Endothelial cell of umbilical vein (primary cell): ENCODE measurements around the gene SYTL3. TPM values are rescaled to one million over a fixed set of nuclear protein-coding genes. Genes with fewer than 3 reads are reported as not detected.
A peak's percentile ranks its signal among the peaks of the same experiment; 100 is the strongest.
"Not testable (repeated sequence)": the region's sequence is repeated elsewhere in the genome, so short reads cannot be mapped to it uniquely, and the experiment has no call there.

ENCODE experiments used
- BruUV-seq: library from RNA; stranded (reverse); fragments of 400-500 nt; replicated peaks from 2 replicates; lab custom pipeline; 2021; lab: Mats Ljungman, UMichigan
- CTCF ChIA-PET: fragments of 300-600, 350-600 bp; sonication (Branson Sonifier 250); formaldehyde crosslinking; loops from one replicate; lab custom pipeline; 2021; ENCODE audit warnings: antibody characterized with exemption, inconsistent platforms; lab: Charles Lee
- POLR2A ChIA-PET: fragments of 300-600, 350-600 bp; sonication (Branson Sonifier 250); formaldehyde crosslinking; loops from one replicate; lab custom pipeline; 2021; ENCODE audit warnings: antibody characterized with exemption, inconsistent platforms; lab: Charles Lee
- DNase-seq: peaks from one replicate; pipeline ENCODE4 v3.0.0-alpha.2; 2011; ENCODE audit warnings: low read depth, low spot score
- FAIRE-seq: peaks from 2 replicates; lab custom pipeline; 2011; peaks lifted over from hg19 to GRCh38; lab: Jason Lieb, UNC
- H2AFZ ChIP-seq: 2 replicates; pipeline ENCODE4 v1.6.0; 2012; ENCODE audit warnings: low read depth, low read length, control low read depth, inconsistent platforms
- H3K27ac ChIP-seq: 2 replicates; pipeline ENCODE4 v1.5.1; 2011; ENCODE audit warnings: low read depth, mild to moderate bottlenecking, control low read depth, low read length, moderate library complexity; ENCODE audit not compliant: insufficient read depth
- H3K27me3 ChIP-seq, 2 experiments: 2 replicates each; pipeline versions ENCODE4 v1.6.0 to v1.6.1; 2011; ENCODE audit warnings: low read length in 2 of 2, mixed read lengths in 1 of 2; ENCODE audit not compliant: control insufficient read depth in 2 of 2, insufficient read depth in 2 of 2
- H3K36me3 ChIP-seq, 2 experiments: 2 replicates in 1 of 2; 3 replicates in 1 of 2; pipeline ENCODE4 v1.5.1; 2011; ENCODE audit warnings: low read length in 2 of 2, mild to moderate bottlenecking in 1 of 2, moderate library complexity in 1 of 2; ENCODE audit not compliant: control insufficient read depth in 2 of 2, insufficient read depth in 2 of 2; ENCODE audit errors: extremely low read depth in 1 of 2
- H3K4me1 ChIP-seq: 3 replicates; pipeline ENCODE4 v1.5.1; 2011; ENCODE audit warnings: mild to moderate bottlenecking, low read length; ENCODE audit not compliant: control insufficient read depth, insufficient read depth; ENCODE audit errors: extremely low read depth
- H3K4me2 ChIP-seq: 2 replicates; pipeline ENCODE4 v1.6.1; 2011; ENCODE audit warnings: low read length, control low read depth, mixed read lengths; ENCODE audit not compliant: insufficient read depth
- H3K4me3 ChIP-seq, 3 experiments: fragments of 200-600 bp in 1 of 3; sonication (generic), shearing (Covaris generic) in 1 of 3; replicated peaks in 1 of 3; 2 replicates each; pipeline ENCODE4 v1.5.1; 2011 to 2016; ENCODE audit warnings: control low read depth in 3 of 3, low read length in 3 of 3, mild to moderate bottlenecking in 2 of 3, inconsistent platforms in 1 of 3, low read depth in 1 of 3, moderate library complexity in 1 of 3; ENCODE audit not compliant: insufficient read depth in 1 of 3
- H3K79me2 ChIP-seq: 2 replicates; pipeline ENCODE4 v1.6.0; 2012; ENCODE audit warnings: low read length, inconsistent platforms; ENCODE audit not compliant: control insufficient read depth, insufficient read depth
- H3K9ac ChIP-seq: replicated peaks from 2 replicates; pipeline ENCODE3; 2011; ENCODE audit warnings: low read length, control low read depth; ENCODE audit not compliant: insufficient read depth; ENCODE audit errors: extremely low read depth
- H3K9me1 ChIP-seq: replicated peaks from 3 replicates; pipeline ENCODE4 v1.6.0; 2011; ENCODE audit warnings: mild to moderate bottlenecking, low read length; ENCODE audit not compliant: control insufficient read depth, insufficient read depth; ENCODE audit errors: extremely low read depth
- H3K9me3 ChIP-seq: replicated peaks from 2 replicates; pipeline ENCODE4 v1.5.1; 2012; ENCODE audit warnings: low read length, inconsistent platforms; ENCODE audit not compliant: control insufficient read depth, insufficient read depth
- H4K20me1 ChIP-seq: replicated peaks from 2 replicates; pipeline ENCODE3; 2011; ENCODE audit warnings: mild to moderate bottlenecking, low read length; ENCODE audit not compliant: control insufficient read depth, insufficient read depth; ENCODE audit errors: extremely low read depth
- CTCF ChIP-seq, 2 donors: IDR thresholded peaks; 1 replicate in 1 of 2; 2 replicates in 1 of 2; pipeline ENCODE4 v1.5.1; 2011; ENCODE audit warnings: low read length in 2 of 2, mild to moderate bottlenecking in 2 of 2, moderate library complexity in 2 of 2, control low read depth in 1 of 2, inconsistent platforms in 1 of 2, low read depth in 1 of 2; ENCODE audit not compliant: insufficient read depth in 1 of 2; ENCODE audit errors: extremely low read depth in 1 of 2
- GATA2 ChIP-seq: IDR thresholded peaks from 2 replicates; pipeline ENCODE4 v1.7.0; 2011; ENCODE audit warnings: low read depth, mild to moderate bottlenecking, moderate library complexity, mixed read lengths, low read length; ENCODE audit not compliant: insufficient read length, insufficient read depth
- MAX ChIP-seq: IDR thresholded peaks from 2 replicates; pipeline ENCODE4 v1.6.1; 2011; ENCODE audit not compliant: insufficient read depth, insufficient read length
- MYC ChIP-seq: IDR thresholded peaks from one replicate; pipeline ENCODE4 v1.6.1; 2011; ENCODE audit warnings: mild to moderate bottlenecking, low read depth, low read length
- POLR2A ChIP-seq: IDR thresholded peaks from 2 replicates; pipeline ENCODE4 v1.6.1; 2012; ENCODE audit warnings: low read depth, mild to moderate bottlenecking, control low read depth, low read length
- POLR2AphosphoS5 ChIP-seq: IDR thresholded peaks from 2 replicates; pipeline ENCODE4 v1.6.1; 2012; ENCODE audit warnings: low read depth, mild to moderate bottlenecking, control low read depth, low read length, moderate library complexity; ENCODE audit not compliant: insufficient read depth
- dilution Hi-C: fragments of 300-500 bp; cut with MboI; formaldehyde crosslinking; loops from one replicate; pipeline ENCODE4 v1.15.0; 2019; ENCODE audit warnings: low sequenced_read_pairs; ENCODE audit not compliant: extremely low pct_ligation_motif_present
- intact Hi-C: fragments of 100-400 bp; cut with micrococcal nuclease; formaldehyde crosslinking; loops from one replicate; pipeline ENCODE4 v1.10.0; 2022
- polyA plus RNA-seq, 4 experiments: library from polyadenylated mRNA; depleted of rRNA in 3 of 4; stranded (reverse) in 3 of 4; unstranded in 1 of 4; fragments of >200 nt; gene quantifications; 2 replicates each; pipeline versions ENCODE4 v1.2.1 to v1.2.3, GENCODE V29; 2011 to 2012; ENCODE audit warnings: missing spikeins in 1 of 4
- total RNA-seq: library from RNA; stranded (reverse); gene quantifications from 2 replicates; pipeline ENCODE4 v1.2.3, GENCODE V29; 2021

Gene SYTL3
- total and polyA plus RNA-seq, 2 donors (not counting 3 experiments of a cell fraction or from before 2014, with no cell fraction given) = 0.59 to 0.77 TPM

GRCh38 chr6:158604048-158604406, 45.8 kb upstream of the SYTL3 start:
- dilution Hi-C loops = no loop called here
- intact Hi-C loops = no loop called here
- Histone ChIP-seq H3K9ac (no peak overlapping the region), H3K27ac (no peak overlapping the region), H2AFZ (no peak overlapping the region), H3K36me3 (peaks cover 2 to 30% of the 10 kb centered on the region in 2 experiments), H3K27me3 (no peaks in the 10 kb centered on the region), H3K9me1 (no peaks in the 10 kb centered on the region), H4K20me1 (no peaks in the 10 kb centered on the region), H3K4me3 (no peak overlapping the region), H3K4me2 (no peak overlapping the region), H3K4me1 (no peaks in the 10 kb centered on the region), H3K9me3 (no peaks in the 10 kb centered on the region), H3K79me2 (no peaks in the 10 kb centered on the region)
- TF ChIP-seq MAX = no peak
- TF ChIP-seq GATA2 = no peak
- ChIA-PET CTCF (interaction anchor here (0.7 to 6.5 kb wide), 12 partner anchors 9 to 390 kb away, joined by 3 to 154 read pairs (median 4); no protein-coding TSS in a partner anchor), POLR2A (no interaction called here)
- DNase-seq = no peak
- no TSS peak for BruUV-seq
- FAIRE-seq = no peak

GRCh38 chr6:158605266-158605878, 44.5 kb upstream of the SYTL3 start:
- Histone ChIP-seq H3K4me3 (no peak overlapping the region), H4K20me1 (no peaks in the 10 kb centered on the region), H3K4me1 (no peaks in the 10 kb centered on the region), H3K79me2 (no peaks in the 10 kb centered on the region), H3K36me3 (peaks cover 8 to 34% of the 10 kb centered on the region in 2 experiments), H3K9ac (no peak overlapping the region), H3K27ac (no peak overlapping the region), H3K4me2 (no peak overlapping the region), H3K9me1 (no peaks in the 10 kb centered on the region), H3K27me3 (no peaks in the 10 kb centered on the region), H3K9me3 (no peaks in the 10 kb centered on the region), H2AFZ (no peak overlapping the region)
- FAIRE-seq (peak; percentile 99), DNase-seq (peak; percentile 85)
- intact Hi-C loops (loop anchor here (1.0 kb wide), 4 partner anchors 44 to 391 kb away; no protein-coding TSS in a partner anchor), dilution Hi-C loops (no loop called here)
- TF ChIP-seq GATA2 = no peak
- TF ChIP-seq POLR2A = no peak
- TF ChIP-seq CTCF (IDR thresholded peaks at IDR 0.05; ENCODE audit: extremely low read depth in 1 of 2, insufficient read depth in 1 of 2, low read depth in 1 of 2, low read length in 2 of 2) = peak; percentile 68 to 72
- no peak for TF ChIP-seq POLR2AphosphoS5
- peak; percentile 29 for TF ChIP-seq MYC
- no TSS peak for BruUV-seq
- CTCF ChIA-PET = interaction anchor here (0.6 to 6.5 kb wide), 33 partner anchors 10 to 414 kb away, joined by 3 to 154 read pairs (median 5); no protein-coding TSS in a partner anchor
- POLR2A ChIA-PET = interaction anchor here (0.7 to 1.3 kb wide), 2 partner anchors 391 to 404 kb away, joined by 3 to 6 read pairs; no protein-coding TSS in a partner anchor

- DNase-seq, H3K4me1 ChIP-seq, FAIRE-seq, H3K27ac ChIP-seq, H3K27me3 ChIP-seq, H3K79me2 ChIP-seq, H4K20me1 ChIP-seq, H2AFZ ChIP-seq, H3K9ac ChIP-seq, H3K9me1 ChIP-seq, dilution Hi-C loops, intact Hi-C loops, H3K4me3 ChIP-seq, H3K9me3 ChIP-seq, H3K4me2 ChIP-seq, BruUV-seq: not testable (repeated sequence)
- peaks cover 9 to 39% of the 10 kb centered on the region in 2 experiments for H3K36me3 ChIP-seq
- ChIA-PET CTCF (interaction anchor here (0.8 to 6.5 kb wide), 14 partner anchors 15 to 392 kb away, joined by 3 to 154 read pairs (median 6); no protein-coding TSS in a partner anchor), POLR2A (interaction anchor here (1.3 kb wide), 1 partner anchor 392 kb away, joined by 6 read pairs; no protein-coding TSS in a partner anchor)
Observed at GRCh38 chr6:158606011-158606410, 43.8 kb upstream of the SYTL3 start.
